RWPE1 (cell line): ENCODE data around the gene STK4.

ENCODE experiments used
- CTCF ChIA-PET: fragments of 350-600 bp; sonication (Branson Sonifier 250); formaldehyde crosslinking; extraction: SDS; loops from one replicate; lab custom pipeline; 2021; lab: Yijun Ruan, JAX
- POLR2A ChIA-PET: fragments of 400-600 bp; formaldehyde crosslinking; extraction: SDS; loops from one replicate; lab custom pipeline; 2020; ENCODE audit warnings: antibody characterized with exemption; ENCODE audit not compliant: low non-redundant PET; lab: Yijun Ruan, JAX
- DNase-seq: peaks from one replicate; pipeline ENCODE4 v3.0.0; 2012; ENCODE audit warnings: low spot score
- H3K27ac ChIP-seq: fragments of 450-650 bp; 2 replicates; pipeline ENCODE4 v1.5.1; 2017
- CTCF ChIP-seq: fragments of 450-650 bp; conservative IDR thresholded peaks from 2 replicates; pipeline ENCODE4 v1.5.1; 2017; ENCODE audit warnings: low read depth, mild to moderate bottlenecking

STK4 gene

GRCh38 chr20:45037635-45038034, 71.3 kb downstream of the STK4 start:
- POLR2A ChIA-PET, result interaction anchor here (0.6 kb wide), 1 partner anchor 389 kb away, joined by 3 read pairs; no protein-coding TSS in a partner anchor
- CTCF ChIA-PET, result interaction anchor here (0.5 to 2.0 kb wide), 2 partner anchors 59 to 252 kb away, joined by 3 to 7 read pairs; no protein-coding TSS in a partner anchor
- no peak for DNase-seq
- TF ChIP-seq CTCF, result no peak
- H3K27ac ChIP-seq, result no peak overlapping the region

GRCh38 chr20:45038745-45039474, 72.6 kb downstream of the STK4 start:
- no peak overlapping the region for H3K27ac ChIP-seq
- DNase-seq, result no peak
- ChIA-PET POLR2A (interaction anchor here (0.5 kb wide), 1 partner anchor 20 kb away, joined by 6 read pairs; no protein-coding TSS in a partner anchor), CTCF (interaction anchor here (2.0 kb wide), 1 partner anchor 57 kb away, joined by 7 read pairs; no protein-coding TSS in a partner anchor)
- no peak for TF ChIP-seq CTCF

GRCh38 chr20:45039475-45039820, 73.1 kb downstream of the STK4 start:
- TF ChIP-seq CTCF, result no peak
- no peak for DNase-seq
- no peak overlapping the region for H3K27ac ChIP-seq
- CTCF ChIA-PET, result interaction anchor here (2.0 kb wide), 1 partner anchor 57 kb away, joined by 7 read pairs; no protein-coding TSS in a partner anchor
- POLR2A ChIA-PET, result interaction anchor here (0.6 kb wide), 2 partner anchors 13 to 325 kb away, joined by 3 to 7 read pairs; no protein-coding TSS in a partner anchor

GRCh38 chr20:45041464-45042337, 75.4 kb downstream of the STK4 start:
- TF ChIP-seq CTCF, result no peak
- H3K27ac ChIP-seq, result no peak overlapping the region
- ChIA-PET POLR2A (no interaction called here), CTCF (interaction anchor here (0.7 to 4.1 kb wide), 3 partner anchors 53 to 270 kb away, joined by 4 to 171 read pairs (median 7); no protein-coding TSS in a partner anchor)
- DNase-seq, result peak; percentile 96

GRCh38 chr20:45042978-45043377, 76.7 kb downstream of the STK4 start:
- ChIA-PET POLR2A (no interaction called here), CTCF (interaction anchor here (0.7 to 4.1 kb wide), 13 partner anchors 8 to 830 kb away, joined by 3 to 171 read pairs (median 10); no protein-coding TSS in a partner anchor)
- TF ChIP-seq CTCF, result no peak
- DNase-seq, result no peak
- H3K27ac ChIP-seq, result no peak overlapping the region

GRCh38 chr20:45044084-45044573, 77.8 kb downstream of the STK4 start:
- CTCF ChIA-PET, result interaction anchor here (0.5 to 4.1 kb wide), 61 partner anchors 9 to 1859 kb away, joined by 3 to 171 read pairs (median 6); partner anchors contain the start of gene KCNS1
- TF ChIP-seq CTCF, result peak; percentile 99
- peak overlapping the region; percentile 32; the same call in 1 of the 2 replicates for H3K27ac ChIP-seq
- DNase-seq, result peak; percentile 74
- POLR2A ChIA-PET, result no interaction called here
